Stimulated activated CD8-positive, alpha-beta memory T cell treated with anti-CD3 and anti-CD28 coated beads, Interleukin-7, amount 100 ng/mL, for 4 hours (primary cell): ENCODE measurements around the gene UNC13B.

Source experiments
- DNase-seq, 2 donors: peaks; one replicate each; pipeline ENCODE4 v3.0.0-alpha.2; 2020; ENCODE audit warnings: low read depth in 2 of 2

Gene UNC13B

DNA sequence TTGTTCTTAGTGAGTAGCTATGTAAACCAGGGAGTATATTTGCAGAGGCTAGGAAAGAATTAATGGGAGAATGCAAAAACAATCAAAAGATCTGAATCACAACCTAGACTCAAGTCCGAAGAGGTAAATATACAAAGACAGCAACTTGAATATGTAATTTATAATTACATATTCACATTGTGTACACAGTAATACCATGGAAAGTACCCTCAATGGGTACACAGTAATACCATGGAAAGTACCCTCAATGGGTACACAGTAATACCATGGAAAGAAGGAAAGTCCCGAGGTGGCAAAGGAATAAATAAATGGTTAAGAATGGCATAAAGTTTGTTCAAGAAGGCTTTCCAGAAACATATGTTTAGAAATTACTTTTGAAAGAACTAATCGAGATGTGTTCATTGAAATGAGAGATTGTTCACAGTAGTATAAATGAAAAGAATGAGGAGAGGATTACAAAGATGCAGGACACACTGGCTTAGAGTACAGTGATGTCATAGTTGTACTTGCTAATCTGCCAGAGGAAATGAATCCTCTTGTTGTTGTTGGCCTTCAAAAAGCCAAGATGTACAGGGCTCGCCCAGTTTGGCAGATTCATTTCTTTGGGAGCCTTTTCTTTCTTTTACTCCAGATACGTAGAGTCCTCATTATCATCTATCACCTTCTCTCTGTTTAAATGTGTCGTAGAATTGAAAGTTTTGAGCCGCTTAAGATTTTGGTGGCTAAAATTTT lies 116.0 kb downstream of the UNC13B start:
- DNase-seq = no peak

DNA sequence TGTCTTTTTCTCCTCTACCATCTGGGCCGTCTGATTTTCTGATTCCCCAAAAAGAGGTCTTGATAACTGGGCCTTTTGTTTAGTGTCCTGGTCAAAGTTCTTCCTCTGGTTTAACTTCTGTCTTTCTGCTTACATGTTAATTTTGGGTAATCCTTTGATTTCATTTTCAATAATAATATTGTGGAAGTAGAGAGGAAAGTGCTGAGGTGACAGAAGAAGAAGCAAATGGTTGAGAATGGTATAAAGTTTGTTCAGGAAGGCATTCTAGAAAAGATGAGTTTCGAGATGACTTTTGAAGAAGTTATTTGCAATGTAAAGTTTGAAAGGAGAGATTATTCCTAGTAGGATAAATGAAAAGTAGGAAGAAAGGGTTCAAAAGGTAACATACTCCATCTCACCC lies 118.1 kb downstream of the UNC13B start:
- no peak for DNase-seq

DNA sequence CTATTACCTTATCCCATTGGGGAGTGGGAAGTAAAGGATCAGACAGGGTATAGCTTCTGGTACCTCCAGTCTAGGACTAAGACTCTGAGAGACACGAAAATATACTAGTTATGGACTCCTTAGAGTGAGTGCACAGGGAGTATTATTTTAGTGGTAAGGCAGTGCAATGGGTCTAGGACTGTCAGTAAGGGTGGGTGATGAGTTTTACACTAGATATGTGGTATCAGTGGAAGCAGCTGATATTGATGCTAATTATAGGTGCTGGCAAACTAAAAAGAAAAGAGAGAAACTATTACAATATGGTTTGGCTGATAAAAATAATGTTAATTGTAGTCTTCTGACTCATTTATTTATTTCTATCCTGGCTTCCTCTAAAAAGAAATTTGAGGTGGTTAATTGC lies 118.6 kb downstream of the UNC13B start:
- no peak for DNase-seq

DNA sequence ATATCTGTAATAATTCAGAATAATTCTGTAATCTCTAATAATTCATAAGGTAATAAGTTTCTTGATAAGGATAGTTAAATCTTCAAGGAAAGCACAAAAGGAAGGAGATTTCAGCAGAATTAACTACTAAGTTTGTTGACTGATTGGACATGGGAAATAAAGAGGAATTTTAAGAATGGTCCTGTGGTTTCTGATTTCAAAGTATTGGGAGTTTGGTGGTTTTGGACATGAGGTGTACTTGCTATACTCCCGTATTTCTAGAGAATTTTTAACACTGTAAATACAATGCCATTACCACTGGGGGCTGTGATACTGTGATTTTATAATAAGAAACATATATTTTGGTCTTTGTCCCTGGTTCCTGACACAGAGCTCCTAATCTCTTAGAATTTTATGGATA lies 123.9 kb downstream of the UNC13B start:
- DNase-seq = no peak

DNA sequence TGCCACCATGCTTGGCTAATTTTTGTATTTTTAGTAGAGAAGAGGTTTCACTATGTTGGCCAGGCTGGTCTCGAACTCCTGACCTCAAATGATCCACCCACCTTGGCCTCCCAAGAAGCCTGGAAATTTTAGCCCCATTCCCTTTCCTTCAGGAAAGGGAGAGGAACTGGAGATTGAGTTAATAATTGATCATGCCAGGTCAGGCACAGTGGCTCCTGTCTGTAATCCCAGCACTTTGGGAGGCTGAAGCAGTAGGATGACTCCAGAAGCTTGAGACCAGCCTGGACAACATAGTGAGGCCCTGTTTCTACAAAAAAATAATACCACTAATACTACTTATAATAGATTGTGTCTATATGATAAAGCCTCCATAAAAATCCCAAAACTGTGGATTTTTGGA lies 124.6 kb downstream of the UNC13B start:
- no peak for DNase-seq

DNA sequence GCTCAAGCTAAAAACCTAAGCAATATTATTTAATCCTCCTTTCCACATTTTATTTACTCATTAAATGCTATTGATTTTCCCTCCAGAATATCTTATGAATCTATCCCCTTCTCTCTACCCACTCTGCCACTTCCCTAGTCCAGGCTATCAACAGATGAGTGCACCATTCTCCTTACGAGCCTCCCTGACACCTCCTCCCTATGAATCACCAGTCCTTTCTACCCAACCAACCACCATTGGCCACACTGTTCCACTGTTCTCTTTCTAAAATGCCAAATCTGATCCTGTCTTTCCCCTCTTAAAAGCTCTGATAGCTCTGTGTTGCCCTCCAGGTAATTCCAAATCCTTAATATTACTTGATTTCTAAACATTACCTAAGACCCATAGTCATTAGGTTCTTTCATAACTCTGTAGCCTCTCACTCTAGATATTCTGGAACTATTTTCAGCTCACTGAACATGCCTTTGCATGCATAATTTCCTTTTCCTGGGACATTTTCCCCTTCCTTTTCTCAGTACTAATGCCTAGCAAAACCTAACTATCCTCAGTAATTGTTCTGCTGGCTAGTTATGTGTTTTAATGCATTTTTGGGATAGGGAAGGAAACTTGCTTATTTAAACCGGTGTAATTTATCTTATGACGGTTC lies 126.3 kb downstream of the UNC13B start:
- no peak for DNase-seq

DNA sequence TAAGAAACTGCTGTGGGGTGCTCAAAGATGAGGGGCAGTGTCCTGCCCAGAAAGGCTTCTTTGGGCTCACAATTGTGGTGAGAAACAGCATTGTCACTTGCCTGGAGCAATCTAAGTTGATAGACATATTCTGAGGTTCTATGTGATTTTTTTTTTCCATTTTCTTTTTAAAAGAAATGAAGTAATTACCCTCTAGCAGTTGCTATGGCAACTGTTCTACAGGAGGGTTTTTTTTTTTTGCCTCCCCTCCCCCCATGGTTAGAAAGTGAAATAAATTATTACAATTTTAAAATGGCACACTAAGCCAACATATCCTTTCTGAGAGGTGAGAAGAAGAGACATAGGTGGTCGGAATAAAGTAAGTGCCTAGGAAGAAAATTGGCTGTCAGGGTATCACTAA lies 127.0 kb downstream of the UNC13B start:
- DNase-seq = no peak

DNA sequence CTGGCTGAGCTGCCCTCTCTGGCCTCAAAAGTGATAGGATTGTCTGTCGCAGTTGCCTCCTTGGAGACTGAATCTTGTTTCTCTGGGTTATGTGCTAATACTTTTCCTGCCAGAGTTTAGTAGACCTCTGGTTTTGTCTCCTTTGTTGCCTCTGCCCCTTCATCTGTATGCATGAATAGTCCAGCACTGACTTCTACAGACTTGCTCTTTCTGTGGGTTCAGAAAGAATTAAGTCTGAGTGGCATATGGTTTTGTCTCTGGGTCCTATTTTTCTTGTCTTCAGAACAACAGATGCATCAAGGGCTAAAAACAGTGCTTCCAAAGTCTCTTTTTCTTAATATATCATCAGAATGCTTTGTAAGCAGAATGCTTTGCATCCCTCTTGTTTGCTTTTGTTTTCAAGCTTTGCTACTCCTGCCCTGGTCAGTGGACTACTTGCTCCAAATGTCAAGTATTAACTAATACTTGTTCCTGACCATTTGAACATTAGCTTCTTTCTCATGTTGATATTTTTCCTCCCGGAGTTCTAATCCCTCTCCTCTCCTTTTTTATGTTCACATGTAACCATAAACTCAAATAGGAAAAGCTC lies 131.7 kb downstream of the UNC13B start:
- DNase-seq = no peak

DNA sequence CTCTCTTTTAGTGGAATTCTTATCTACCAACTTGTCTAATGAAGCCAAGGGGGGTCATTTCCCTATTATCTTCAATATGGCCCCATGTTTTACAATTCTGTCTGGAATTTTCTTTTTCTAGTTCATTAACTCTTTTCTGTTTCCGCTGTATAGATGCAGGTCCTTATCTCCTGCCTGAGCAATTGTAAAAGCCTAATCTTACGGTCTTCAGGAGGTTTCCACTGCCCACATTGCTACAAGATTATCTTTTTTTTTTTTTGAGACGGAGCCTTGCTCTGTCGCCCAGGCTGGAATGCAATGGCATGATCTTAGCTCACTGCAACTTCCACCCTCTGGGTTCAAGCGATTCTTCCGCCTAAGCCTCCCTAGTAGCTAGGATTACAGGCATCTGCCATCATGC lies 132.3 kb downstream of the UNC13B start:
- no peak for DNase-seq

DNA sequence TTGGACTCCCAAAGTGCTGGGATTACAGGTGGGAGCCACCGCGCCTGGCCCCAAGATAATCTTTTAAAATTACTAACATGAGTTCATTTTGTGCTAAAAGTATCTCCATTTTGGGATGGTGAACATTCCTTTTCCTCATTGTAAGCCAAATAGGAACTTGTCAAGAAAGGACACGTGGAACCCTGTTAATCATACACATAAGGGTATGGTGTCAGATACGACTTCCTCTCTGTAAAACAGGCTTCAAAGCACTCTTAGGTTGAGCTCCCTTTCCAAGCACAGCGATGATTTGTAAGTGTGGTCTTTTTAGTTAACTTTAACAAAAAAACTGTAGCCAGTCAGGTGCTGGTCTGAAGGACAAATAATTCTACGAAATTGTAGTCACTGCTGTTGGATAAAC lies 132.7 kb downstream of the UNC13B start:
- DNase-seq = no peak

DNA sequence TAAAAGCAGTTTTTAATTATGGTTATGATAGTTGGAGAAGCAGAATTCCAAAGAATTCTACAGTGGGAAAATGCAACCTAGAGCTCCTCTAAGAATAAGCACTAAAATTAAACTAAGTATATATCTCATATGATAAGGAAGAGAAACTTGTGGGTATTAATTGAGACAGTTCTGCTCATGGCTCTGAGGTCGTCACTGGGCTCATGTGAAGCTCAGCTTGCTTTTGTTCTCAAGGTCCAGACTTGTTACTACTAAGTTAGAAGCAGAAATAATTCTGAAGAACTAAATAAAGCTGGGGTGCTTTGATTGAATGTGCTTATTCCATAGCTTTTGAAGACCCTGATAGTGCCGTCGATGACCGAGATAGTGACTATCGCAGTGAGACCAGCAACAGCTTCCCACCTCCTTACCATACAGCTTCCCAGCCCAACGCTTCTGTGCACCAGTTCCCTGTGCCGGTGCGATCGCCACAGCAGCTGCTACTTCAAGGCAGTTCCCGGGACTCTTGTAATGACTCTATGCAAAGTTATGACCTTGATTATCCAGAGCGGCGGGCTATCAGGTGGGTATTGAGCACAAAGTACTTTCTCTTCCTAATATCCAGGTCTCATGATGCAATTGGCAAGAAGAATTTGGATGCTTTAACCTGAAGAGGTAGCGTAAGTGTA lies 133.7 kb downstream of the UNC13B start:
- no peak for DNase-seq

DNA sequence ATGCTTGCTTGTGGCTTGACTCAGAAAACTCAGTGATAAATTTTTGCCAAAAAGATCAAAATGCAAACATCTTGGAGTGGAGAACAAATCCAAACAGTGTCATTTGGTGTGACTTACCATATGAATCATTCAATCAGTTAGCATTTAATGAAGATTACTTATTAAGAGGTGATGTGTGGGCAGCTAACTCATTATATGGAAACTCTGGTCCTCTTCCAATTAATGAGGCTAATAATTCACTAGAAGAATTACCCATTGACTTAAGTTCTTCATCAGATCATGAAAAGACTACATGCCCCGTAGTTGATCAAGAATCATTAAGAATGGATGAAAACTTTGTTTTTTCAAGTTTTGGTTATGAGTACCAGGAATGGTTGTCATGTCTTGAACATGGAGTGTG lies 141.8 kb downstream of the UNC13B start:
- no peak for DNase-seq

DNA sequence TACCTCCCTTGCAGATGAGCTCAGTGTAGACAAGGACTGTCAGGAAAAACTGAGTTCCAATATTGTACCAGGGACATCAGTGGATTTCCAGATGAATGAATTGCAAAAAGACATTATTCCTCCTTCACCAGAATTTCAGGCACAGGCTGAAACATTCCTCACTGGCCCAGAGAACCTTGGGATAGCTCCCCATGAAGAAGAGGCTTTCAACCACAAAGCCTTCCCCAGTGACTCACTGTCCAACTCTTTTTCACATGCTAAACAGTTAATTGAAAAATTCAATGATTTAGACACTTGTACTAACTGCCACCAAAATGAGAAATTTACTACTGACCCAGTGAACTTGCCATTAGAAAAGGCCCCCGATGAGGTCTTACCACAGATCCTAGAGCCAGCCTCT lies 144.5 kb downstream of the UNC13B start:
- DNase-seq = no peak

DNA sequence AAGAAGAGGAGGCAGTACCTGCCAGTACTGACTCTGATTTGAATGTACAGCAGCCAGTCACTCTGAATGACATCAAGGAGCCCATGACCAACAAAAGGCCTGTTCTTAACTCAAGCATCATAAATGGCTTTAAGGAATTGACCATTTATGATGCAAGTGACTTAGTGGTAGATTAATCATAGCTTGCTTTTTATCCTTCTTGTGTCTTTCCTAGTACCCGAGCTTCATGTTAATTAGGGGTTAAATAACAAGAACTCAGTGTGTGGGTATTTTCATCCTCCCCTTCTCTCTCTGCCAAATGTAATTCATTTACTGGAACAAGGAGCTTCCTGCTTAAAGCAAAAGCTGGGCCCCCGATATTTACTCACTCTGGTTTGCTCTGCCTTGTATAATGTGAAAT lies 146.5 kb downstream of the UNC13B start:
- DNase-seq = no peak

DNA sequence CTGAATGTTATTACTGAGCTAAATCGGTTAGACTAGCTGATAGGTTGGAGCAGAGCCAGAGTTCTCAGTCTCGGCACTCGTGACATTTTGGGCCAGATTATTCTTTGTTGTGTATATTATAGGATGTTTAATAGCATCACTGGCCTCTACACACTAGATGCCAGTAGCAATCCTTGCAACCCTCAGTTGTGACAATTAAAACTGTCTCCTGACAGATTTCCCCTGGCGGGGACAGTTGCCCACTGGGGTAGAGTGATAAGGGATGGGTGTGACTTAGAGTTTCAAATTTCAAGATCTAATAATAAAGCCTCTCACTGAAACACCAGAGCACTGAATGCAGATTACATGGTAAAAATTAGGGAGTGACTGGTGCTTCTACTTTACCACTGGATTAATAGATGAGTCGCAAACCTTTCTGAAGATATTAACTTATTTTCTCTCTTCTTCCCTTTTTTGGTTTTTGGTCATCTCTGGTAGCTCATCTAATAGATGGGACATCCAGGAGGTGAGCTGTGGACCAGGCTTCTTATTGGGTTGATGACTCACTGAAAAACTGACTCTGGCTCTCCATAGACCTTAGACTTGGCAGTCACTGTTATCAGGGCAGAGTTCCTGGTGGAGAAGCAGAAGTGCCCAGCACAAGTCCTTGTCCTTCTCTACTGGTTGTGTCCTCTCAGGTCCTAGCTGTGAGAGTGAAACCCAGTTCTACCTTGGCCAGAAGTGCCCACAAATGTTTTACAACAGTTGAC lies 150.3 kb downstream of the UNC13B start:
- DNase-seq = no peak

DNA sequence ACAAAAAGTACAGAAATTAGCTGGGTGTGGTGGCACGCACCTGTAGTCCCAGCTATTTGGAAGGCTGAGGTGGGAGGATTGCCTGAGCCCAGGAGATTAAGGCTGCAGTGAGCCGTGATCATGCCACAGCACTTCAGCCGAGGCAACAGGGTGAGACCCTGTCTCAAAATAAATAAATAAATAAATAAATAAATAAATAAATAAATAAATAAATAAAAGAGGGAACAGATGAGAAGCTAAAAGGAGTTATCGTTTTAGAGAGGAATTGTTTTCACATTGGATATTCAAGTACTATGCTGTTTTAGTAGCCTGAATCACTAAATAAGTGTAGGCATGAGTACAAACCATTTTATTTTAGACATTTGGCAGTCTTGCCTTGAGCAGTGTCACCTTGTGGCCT lies 151.7 kb downstream of the UNC13B start:
- no peak for DNase-seq

DNA sequence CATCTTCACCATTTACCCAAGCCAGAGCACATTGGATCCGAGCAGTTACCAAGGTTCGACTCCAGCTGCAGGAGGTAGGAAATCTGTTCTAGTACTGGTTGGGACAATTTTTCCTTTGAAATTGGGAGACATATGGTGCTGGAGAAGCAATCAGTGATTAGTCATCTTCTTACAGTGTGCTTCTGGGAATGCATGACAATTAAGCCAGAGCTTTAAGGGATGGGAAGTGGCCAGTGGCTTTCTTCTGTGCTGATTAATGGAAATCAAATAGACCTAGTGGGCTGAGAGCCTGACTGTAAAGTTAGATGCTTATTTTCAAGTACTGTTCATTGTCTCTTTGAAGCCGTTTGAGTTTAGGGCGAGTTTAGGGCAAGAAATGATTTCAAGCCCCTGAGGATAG lies 152.1 kb downstream of the UNC13B start:
- DNase-seq = no peak

DNA sequence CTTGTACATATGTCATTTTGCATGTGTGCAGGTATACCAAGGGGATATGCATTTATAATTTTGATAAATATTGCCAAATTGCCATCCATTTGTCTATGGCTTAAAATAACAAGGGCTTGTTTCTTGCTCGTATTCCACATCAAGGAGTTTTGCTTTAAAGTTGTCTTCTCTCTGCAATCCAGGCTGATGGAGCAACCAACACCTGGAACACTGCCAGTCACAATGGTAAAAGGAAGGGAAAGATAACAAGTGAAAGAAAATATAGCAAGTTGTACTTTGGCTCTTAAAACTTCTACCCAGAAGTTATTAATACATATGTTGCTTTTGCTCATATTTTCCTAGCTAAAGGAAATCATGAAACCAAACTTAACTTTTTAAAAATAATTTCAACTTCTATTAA lies 156.9 kb downstream of the UNC13B start:
- no peak for DNase-seq

DNA sequence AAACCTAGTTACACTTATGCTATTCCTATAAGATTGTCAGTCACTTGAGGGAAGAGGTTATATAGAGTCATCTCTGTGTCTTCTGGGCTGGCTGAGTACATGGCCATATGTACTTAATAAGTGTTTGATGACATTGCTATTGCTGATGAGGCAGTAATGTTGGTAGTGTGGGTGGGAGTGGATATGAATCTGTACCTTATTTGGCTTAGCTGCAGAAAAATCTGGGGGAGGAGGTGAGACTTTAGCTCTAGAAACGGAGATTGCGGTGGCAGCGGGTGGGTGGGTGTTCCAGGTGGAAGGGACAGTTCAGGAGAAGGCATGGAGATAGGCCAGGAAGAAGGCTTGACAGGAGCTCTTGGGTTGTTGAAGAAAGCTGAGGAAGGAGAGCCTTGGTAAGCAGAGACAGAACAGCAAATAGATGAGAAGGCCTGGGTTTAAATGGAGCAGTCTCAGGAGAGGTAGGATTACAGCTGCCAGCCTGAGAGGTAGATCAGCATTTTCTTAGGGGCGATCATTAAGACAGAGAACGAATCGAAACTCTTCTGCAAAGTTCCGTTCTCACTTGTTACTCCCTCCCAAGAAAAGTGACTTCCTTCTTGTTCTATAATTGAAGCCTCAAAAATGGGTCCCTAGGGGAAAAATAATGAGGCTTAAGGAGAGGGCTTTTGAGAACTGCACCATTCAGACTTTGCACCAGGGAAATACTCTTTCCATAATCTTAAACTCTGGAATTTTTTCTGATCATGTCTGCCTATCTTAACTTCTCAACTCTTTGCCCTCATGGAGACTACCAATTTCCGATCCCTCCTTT lies 160.5 kb downstream of the UNC13B start:
- no peak for DNase-seq

DNA sequence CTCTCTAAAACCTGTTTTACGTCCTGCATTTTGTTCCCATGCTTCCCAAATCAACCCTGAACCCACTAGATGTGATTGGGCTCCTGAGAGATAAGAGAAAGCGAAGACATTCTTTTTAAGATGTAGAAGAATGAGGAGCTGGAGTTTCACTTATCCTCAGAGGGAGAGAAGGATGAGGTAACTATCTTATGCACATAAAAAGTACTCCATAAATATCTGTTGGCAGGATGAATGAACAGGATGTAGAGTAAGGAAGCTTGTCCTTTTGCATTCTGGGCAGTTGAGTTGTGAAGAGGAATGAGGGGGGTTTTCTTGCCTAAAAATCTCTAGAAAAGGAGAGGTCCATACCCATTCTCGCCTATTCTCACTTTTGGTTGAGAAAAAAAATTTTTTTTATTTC lies 163.2 kb downstream of the UNC13B start:
- no peak for DNase-seq

DNA sequence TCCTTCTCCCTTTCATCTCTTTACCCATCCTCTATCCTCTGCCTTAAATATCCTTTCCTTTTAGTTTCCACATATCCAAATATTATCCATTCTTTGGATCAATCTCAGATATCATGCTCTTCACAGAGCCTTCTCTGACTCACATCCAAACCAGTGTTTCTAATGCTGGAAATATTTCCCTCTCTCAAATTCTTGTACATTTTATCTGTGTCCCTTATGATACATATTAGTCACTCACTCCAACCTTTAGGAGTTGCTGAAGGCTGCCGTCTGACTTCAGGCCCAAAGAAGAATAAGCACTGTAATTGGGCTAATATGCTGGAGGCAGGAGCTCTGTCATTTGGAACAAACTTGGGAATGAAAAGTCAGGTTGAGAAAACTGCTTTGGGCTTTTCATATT lies 171.7 kb downstream of the UNC13B start:
- DNase-seq = no peak
